Breast epithelium (tissue), 3 donors: ENCODE data around the gene MFSD6.

ENCODE experiments used
- CTCF ChIP-seq, 3 donors: fragments of 450-650 bp; IDR thresholded peaks; one replicate each; pipeline ENCODE4 v1.5.1; 2016 to 2017; ENCODE audit warnings: antibody characterized with exemption in 3 of 3, mild to moderate bottlenecking in 3 of 3, moderate library complexity in 3 of 3
- POLR2AphosphoS5 ChIP-seq, 3 donors: sonication (generic); formaldehyde crosslinking; IDR thresholded peaks; one replicate each; pipeline ENCODE4 v1.6.1; 2017; ENCODE audit warnings: antibody characterized with exemption in 3 of 3

- no peak for TF ChIP-seq POLR2AphosphoS5 (IDR thresholded peaks at IDR 0.05)
- TF ChIP-seq CTCF (IDR thresholded peaks at IDR 0.05) = no peak
These were observed 91.9 kb downstream of the MFSD6 start for GRCh38 chr2:190500054-190500502.
